H1 (cell line): ENCODE data around the gene APH1A. TPM values are rescaled to one million over a fixed set of nuclear protein-coding genes. Genes with fewer than 3 reads are reported as not detected.
A peak's percentile ranks its signal among the peaks of the same experiment; 100 is the strongest.

Experiments
- BACH1 ChIP-seq: IDR thresholded peaks from 2 replicates; pipeline ENCODE4 v1.6.1; 2012; ENCODE audit warnings: low read length, improper control_type of control experiment
- BRCA1 ChIP-seq: IDR thresholded peaks from 2 replicates; pipeline ENCODE4 v1.6.1; 2012; ENCODE audit warnings: low read depth, low read length, improper control_type of control experiment
- CHD2 ChIP-seq: IDR thresholded peaks from 2 replicates; pipeline ENCODE4 v1.6.1; 2012; ENCODE audit warnings: low read length, improper control_type of control experiment
- CTBP2 ChIP-seq: IDR thresholded peaks from 2 replicates; pipeline ENCODE4 v1.7.0; 2011; ENCODE audit warnings: borderline replicate concordance, mild to moderate bottlenecking, moderate library complexity, mixed read lengths, low read length; ENCODE audit not compliant: insufficient read depth, insufficient read length
- EP300 ChIP-seq, 2 experiments: IDR thresholded peaks; 1 replicate in 1 of 2; 2 replicates in 1 of 2; pipeline ENCODE4 v1.6.1; 2011 to 2012; ENCODE audit warnings: low read depth in 2 of 2, low read length in 2 of 2, mild to moderate bottlenecking in 2 of 2, borderline replicate concordance in 1 of 2, inconsistent platforms in 1 of 2, moderate library complexity in 1 of 2
- FOSL1 ChIP-seq: IDR thresholded peaks from 2 replicates; pipeline ENCODE4 v1.6.1; 2011; ENCODE audit warnings: mild to moderate bottlenecking, low read depth, low read length, moderate library complexity; ENCODE audit not compliant: insufficient read depth
- GABPA ChIP-seq: IDR thresholded peaks from 2 replicates; pipeline ENCODE4 v1.6.1; 2011; ENCODE audit warnings: mild to moderate bottlenecking, low read length, moderate library complexity, borderline replicate concordance; ENCODE audit not compliant: insufficient read depth
- GTF2F1 ChIP-seq: IDR thresholded peaks from 2 replicates; pipeline ENCODE4 v1.6.1; 2012; ENCODE audit warnings: low read depth, low read length, improper control_type of control experiment, borderline replicate concordance
- JUN ChIP-seq: IDR thresholded peaks from 2 replicates; pipeline ENCODE4 v1.6.1; 2011; ENCODE audit warnings: low read depth, mild to moderate bottlenecking, improper control_type of control experiment, low read length
- MAFK ChIP-seq: IDR thresholded peaks from 2 replicates; pipeline ENCODE4 v1.6.1; 2012; ENCODE audit warnings: low read depth, mild to moderate bottlenecking, improper control_type of control experiment, low read length
- MAX ChIP-seq: IDR thresholded peaks from 2 replicates; pipeline ENCODE4 v1.6.1; 2012; ENCODE audit warnings: inconsistent platforms
- NANOG ChIP-seq: IDR thresholded peaks from 2 replicates; pipeline ENCODE4 v1.6.1; 2011; ENCODE audit warnings: low read length, low read depth, mild to moderate bottlenecking, inconsistent platforms; ENCODE audit not compliant: insufficient read depth, poor library complexity, severe bottlenecking
- PHF8 ChIP-seq: fragments of 200-600 bp; sonication (generic); conservative IDR thresholded peaks from 2 replicates; pipeline ENCODE4 v1.7.1; 2012; ENCODE audit warnings: low read depth, mild to moderate bottlenecking, inconsistent platforms, low read length, moderate library complexity
- POLR2A ChIP-seq, 2 experiments: IDR thresholded peaks; 1 replicate in 1 of 2; 2 replicates in 1 of 2; pipeline ENCODE4 v1.6.1; 2011; ENCODE audit warnings: low read depth in 2 of 2, low read length in 2 of 2, mild to moderate bottlenecking in 2 of 2; ENCODE audit errors: control extremely low read depth in 1 of 2
- POLR2AphosphoS5 ChIP-seq: IDR thresholded peaks from 2 replicates; pipeline ENCODE4 v1.6.1; 2011; ENCODE audit warnings: low read depth, low read length
- RNF2 ChIP-seq: fragments of 200-900, 300-1000 bp; sonication (generic); IDR thresholded peaks from 2 replicates; pipeline ENCODE4 v1.7.1; 2016; ENCODE audit warnings: borderline replicate concordance, low read depth, mild to moderate bottlenecking, antibody characterized with exemption, low read length; ENCODE audit not compliant: poor library complexity, severe bottlenecking; ENCODE audit errors: missing control alignments
- RXRA ChIP-seq: IDR thresholded peaks from 2 replicates; pipeline ENCODE4 v1.6.1; 2011; ENCODE audit warnings: low read depth, mild to moderate bottlenecking, low read length, moderate library complexity; ENCODE audit not compliant: insufficient read depth
- SAP30 ChIP-seq: fragments of 300-600 bp; sonication (generic); IDR thresholded peaks from 2 replicates; pipeline ENCODE4 v1.7.1; 2012; ENCODE audit warnings: low read length, moderate library complexity, mild to moderate bottlenecking, inconsistent platforms; ENCODE audit not compliant: insufficient read depth, insufficient replicate concordance
- SIRT6 ChIP-seq: IDR thresholded peaks from one replicate; pipeline ENCODE4 v1.7.1; 2012; ENCODE audit warnings: low read length, inconsistent platforms
- SP2 ChIP-seq: IDR thresholded peaks from 2 replicates; pipeline ENCODE4 v1.6.1; 2012; ENCODE audit warnings: mild to moderate bottlenecking, low read length, inconsistent platforms
- SRF ChIP-seq: IDR thresholded peaks from 2 replicates; pipeline ENCODE4 v1.6.1; 2011; ENCODE audit warnings: mild to moderate bottlenecking, low read depth, low read length, moderate library complexity
- USF2 ChIP-seq: IDR thresholded peaks from 2 replicates; pipeline ENCODE4 v1.6.1; 2011; ENCODE audit warnings: low read length, improper control_type of control experiment
- polyA plus RNA-seq, 7 experiments: library from polyadenylated mRNA; depleted of rRNA in 3 of 7; stranded (reverse) in 5 of 7; unstranded in 2 of 7; fragments of >200 nt in 5 of 7; fragments of 200-250 nt in 2 of 7; gene quantifications; 1 replicate in 5 of 7; 2 replicates in 1 of 7; 4 replicates in 1 of 7; pipeline versions ENCODE4 v1.2.1 to v1.2.3, GENCODE V29; 2011 to 2013; ENCODE audit warnings: missing spikeins in 2 of 7, mixed read lengths in 2 of 7
- total RNA-seq: library from RNA; stranded (reverse); fragmentation: NEBNext Ultra II Directional; extraction: Animal tissue kit (Norgen Biotek cat#: 25700); gene quantifications from 2 replicates; pipeline ENCODE4 v1.2.1, GENCODE V29; 2021

APH1A gene
- total and polyA plus RNA-seq, 2 of the 8 experiments (the other 6 are each of a cell fraction or from before 2014, with no cell fraction given): 111 to 183 TPM

GRCh38 chr1:150257624-150258585 lies 10.9 kb downstream of the APH1A start, which contains the start of gene CA14 (continued):
- no peak for TF ChIP-seq FOSL1
- no peak for TF ChIP-seq GABPA
- TF ChIP-seq CHD2: no peak
- TF ChIP-seq BACH1: no peak
- TF ChIP-seq RNF2: no peak
- no peak for TF ChIP-seq JUN
- no peak for TF ChIP-seq SRF
- no peak for TF ChIP-seq MAX
- no peak for TF ChIP-seq NANOG
- peak; percentile 66 for TF ChIP-seq CTBP2
- TF ChIP-seq POLR2AphosphoS5: peak; percentile 66
- TF ChIP-seq USF2: no peak
- TF ChIP-seq BRCA1: no peak
- TF ChIP-seq EP300 (IDR thresholded peaks at IDR 0.05; ENCODE audit: borderline replicate concordance in 1 of 2, low read depth in 2 of 2, low read length in 2 of 2): no peak
- TF ChIP-seq RXRA: no peak
- no peak for TF ChIP-seq MAFK
- peak in 1 of 2 experiments; percentile 23; a peak in 2 of 3 replicates for TF ChIP-seq POLR2A (IDR thresholded peaks at IDR 0.05; ENCODE audit: control extremely low read depth in 1 of 2, low read depth in 2 of 2, low read length in 2 of 2)
- TF ChIP-seq SIRT6: no peak
- no peak for TF ChIP-seq SP2
- TF ChIP-seq SAP30: peak; percentile 78
- TF ChIP-seq GTF2F1: no peak
- TF ChIP-seq PHF8: no peak; the same call in 1 of the 2 replicates
